SK-N-SH (cell line): Measurements from ENCODE around the gene GRK3. TPM values are rescaled to one million over a fixed set of nuclear protein-coding genes. Genes with fewer than 3 reads are reported as not detected.

Experiments used
- CTCF ChIA-PET: fragments of 300-600, 350-600 bp; formaldehyde crosslinking; extraction: SDS; loops from one replicate; lab custom pipeline; 2021; lab: Yijun Ruan, JAX
- POLR2A ChIA-PET: fragments of 350-600 bp; sonication (Branson Sonifier 250); formaldehyde crosslinking; extraction: SDS; loops from one replicate; lab custom pipeline; 2020; ENCODE audit warnings: antibody characterized with exemption, inconsistent platforms; lab: Yijun Ruan, JAX
- DNase-seq: peaks from one replicate; pipeline ENCODE4 v3.0.0; 2012
- H2AFZ ChIP-seq: fragments of 200-600 bp; sonication (generic); 2 replicates; pipeline ENCODE4 v1.8.1; 2016; ENCODE audit warnings: antibody characterized with exemption, mild to moderate bottlenecking, low read depth
- H3F3A ChIP-seq: fragments of 200-600 bp; sonication (generic); replicated peaks from 2 replicates; pipeline ENCODE3; 2016; ENCODE audit warnings: antibody characterized with exemption, mild to moderate bottlenecking; ENCODE audit not compliant: insufficient read depth
- H3K27ac ChIP-seq, 2 experiments: fragments of 200-500 bp in 1 of 2; fragments of 200-600 bp in 1 of 2; sonication (Bioruptor generic) in 1 of 2; sonication (generic), shearing (Covaris generic) in 1 of 2; 2 replicates each; pipeline versions ENCODE4 v1.5.1 to v1.6.1; 2014 to 2016; ENCODE audit warnings: low read depth in 2 of 2, inconsistent platforms in 1 of 2, low read length in 1 of 2, mild to moderate bottlenecking in 1 of 2, mixed read lengths in 1 of 2
- H3K27me3 ChIP-seq: fragments of 200-600 bp; sonication (generic), shearing (Covaris generic); 2 replicates; pipeline ENCODE4 v1.6.1; 2016; ENCODE audit warnings: mixed run types; ENCODE audit not compliant: insufficient read depth
- H3K36me3 ChIP-seq, 2 experiments: fragments of 200-500 bp in 1 of 2; fragments of 200-600 bp in 1 of 2; sonication (Bioruptor generic) in 1 of 2; sonication (generic) in 1 of 2; replicated peaks in 1 of 2; 2 replicates each; pipeline versions ENCODE3 to v1.5.1; 2014 to 2016; ENCODE audit warnings: low read length in 1 of 2, mild to moderate bottlenecking in 1 of 2; ENCODE audit not compliant: insufficient read depth in 2 of 2, control insufficient read depth in 1 of 2
- H3K4me1 ChIP-seq, 2 experiments: fragments of 200-500 bp in 1 of 2; fragments of 200-600 bp in 1 of 2; sonication (Bioruptor generic) in 1 of 2; sonication (generic), shearing (Covaris generic) in 1 of 2; 2 replicates each; pipeline versions ENCODE4 v1.5.1 to v1.6.1; 2014 to 2016; ENCODE audit warnings: low read depth in 1 of 2, low read length in 1 of 2, mixed run types in 1 of 2; ENCODE audit not compliant: insufficient read depth in 2 of 2, control insufficient read depth in 1 of 2
- H3K4me2 ChIP-seq: fragments of 200-600 bp; sonication (generic), shearing (Covaris generic); 2 replicates; pipeline ENCODE4 v1.6.1; 2017; ENCODE audit warnings: mixed run types
- H3K4me3 ChIP-seq, 2 experiments: fragments of 200-500 bp in 1 of 2; fragments of 200-600 bp in 1 of 2; sonication (Bioruptor generic) in 1 of 2; sonication (generic), shearing (Covaris generic) in 1 of 2; 2 replicates each; pipeline versions ENCODE4 v1.5.1 to v1.8.1; 2014 to 2016; ENCODE audit warnings: low read depth in 2 of 2, inconsistent platforms in 1 of 2, low read length in 1 of 2, mild to moderate bottlenecking in 1 of 2, mixed read lengths in 1 of 2, moderate library complexity in 1 of 2
- H3K79me2 ChIP-seq: fragments of 200-600 bp; sonication (generic); 2 replicates; pipeline ENCODE4 v1.8.1; 2017; ENCODE audit warnings: mild to moderate bottlenecking; ENCODE audit not compliant: insufficient read depth
- H3K9ac ChIP-seq: fragments of 200-600 bp; sonication (generic); 2 replicates; pipeline ENCODE4 v1.6.1; 2017; ENCODE audit warnings: mixed run types
- H3K9me2 ChIP-seq: fragments of 200-600 bp; sonication (generic); 2 replicates; pipeline ENCODE4 v1.6.1; 2017; ENCODE audit warnings: mixed run types
- H3K9me3 ChIP-seq: fragments of 200-600 bp; sonication (generic); 2 replicates; pipeline ENCODE4 v1.6.1; 2017; ENCODE audit warnings: mixed run types, mild to moderate bottlenecking, moderate library complexity
- H4K20me1 ChIP-seq: fragments of 200-600 bp; sonication (generic); 2 replicates; pipeline ENCODE4 v1.6.1; 2017; ENCODE audit warnings: mild to moderate bottlenecking, mixed run types; ENCODE audit not compliant: insufficient read depth
- CHD2 ChIP-seq: fragments of 150-350 bp; IDR thresholded peaks from 2 replicates; pipeline ENCODE4 v1.6.1; 2018; ENCODE audit warnings: low read length; ENCODE audit not compliant: partially characterized antibody
- ELF1 ChIP-seq: IDR thresholded peaks from 2 replicates; pipeline ENCODE4 v1.4.0; 2012
- FOXJ3 ChIP-seq: sonication (generic); formaldehyde crosslinking; IDR thresholded peaks from 2 replicates; pipeline ENCODE4 v1.5.1; 2020; ENCODE audit warnings: mild to moderate bottlenecking, missing genetic modification reagents
- JUND ChIP-seq: IDR thresholded peaks from 2 replicates; pipeline ENCODE4 v1.4.0; 2012
- MEF2A ChIP-seq: IDR thresholded peaks from 2 replicates; pipeline ENCODE4 v1.4.0; 2012; ENCODE audit warnings: low read depth, borderline replicate concordance
- RAD21 ChIP-seq: IDR thresholded peaks from 2 replicates; pipeline ENCODE4 v1.6.1; 2012; ENCODE audit warnings: mild to moderate bottlenecking, low read length
- RCOR1 ChIP-seq: fragments of 150-350 bp; IDR thresholded peaks from 2 replicates; pipeline ENCODE4 v1.6.1; 2017; ENCODE audit warnings: antibody characterized with exemption, low read length
- SMC3 ChIP-seq: IDR thresholded peaks from 2 replicates; pipeline ENCODE4 v1.6.1; 2012; ENCODE audit warnings: low read depth, low read length, improper control_type of control experiment
- TEAD4 ChIP-seq: IDR thresholded peaks from 2 replicates; pipeline ENCODE4 v1.4.0; 2012; ENCODE audit warnings: mild to moderate bottlenecking, borderline replicate concordance; ENCODE audit not compliant: insufficient read depth
- YY1 ChIP-seq: IDR thresholded peaks from 2 replicates; pipeline ENCODE4 v1.4.0; 2012; ENCODE audit warnings: low read depth, mild to moderate bottlenecking
- WGBS: methylation state at CpG from one replicate; pipeline ENCODE4 v1.1.6; 2017; ENCODE audit warnings: low lambda C conversion rate; 5-methylcytosine and 5-hydroxymethylcytosine counted together
- polyA plus RNA-seq, 3 experiments: library from polyadenylated mRNA; depleted of rRNA; stranded (reverse); fragments of >200 nt; gene quantifications; 2 replicates each; pipeline ENCODE4 v1.2.3, GENCODE V29; 2012
- small RNA-seq, 7 experiments: library from RNA; depleted of rRNA; stranded (forward); fragments of <200 nt; gene quantifications; one replicate each; pipeline ENCODE3, GENCODE V24; 2012
- TF ChIP-seq, protein P1 (sequence below): fragments of 200-600 bp; sonication (generic); IDR thresholded peaks from 2 replicates; pipeline ENCODE4 v1.6.1; 2017; ENCODE audit warnings: antibody characterized with exemption, mild to moderate bottlenecking, moderate library complexity

GRK3 gene
- polyA plus RNA-seq, 1 of the 3 experiments (the other 2 are of a cell fraction) = 1.3 TPM

DNA sequence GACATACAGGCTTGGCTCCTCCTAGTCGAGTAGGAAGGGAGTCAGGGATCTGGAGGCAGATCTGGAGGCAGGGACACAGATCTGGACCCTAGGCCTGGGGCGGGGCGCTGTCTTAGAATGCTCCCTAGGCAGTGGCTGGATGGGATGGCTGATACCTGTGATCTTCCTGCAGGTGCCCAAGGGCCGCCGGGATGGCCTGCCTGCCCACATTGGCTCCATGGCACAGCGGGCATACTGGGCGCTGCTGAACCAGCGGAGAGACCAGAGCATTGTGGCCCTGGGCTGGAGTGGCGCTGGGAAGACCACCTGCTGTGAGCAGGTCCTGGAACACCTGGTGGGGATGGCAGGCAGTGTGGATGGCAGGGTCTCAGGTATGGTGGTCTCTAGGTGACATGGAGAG, 212.9 kb downstream of the GRK3 start:
- no peak for DNase-seq
- Histone ChIP-seq H3K4me2 (no peak overlapping the region), H3K4me1 (peaks cover 0 to 45% of the 10 kb centered on the region in 2 experiments; a peak in 2 of 4 replicates), H3K9me3 (no peaks in the 10 kb centered on the region), H2AFZ (no peak overlapping the region), H3F3A (no peaks in the 10 kb centered on the region), H3K27me3 (no peaks in the 10 kb centered on the region), H4K20me1 (no peaks in the 10 kb centered on the region), H3K36me3 (no peaks in the 10 kb centered on the region), H3K9ac (no peak overlapping the region), H3K27ac (peak overlapping the region in 1 of 2 experiments; percentile 28; a peak in 1 of 4 replicates), H3K4me3 (no peak overlapping the region), H3K9me2 (no peaks in the 10 kb centered on the region), H3K79me2 (no peaks in the 10 kb centered on the region)
- ChIA-PET POLR2A (no interaction called here), CTCF (interaction anchor here (0.8 to 6.7 kb wide), 10 partner anchors 9 to 683 kb away, joined by 3 to 45 read pairs (median 4); no protein-coding TSS in a partner anchor)
- TF ChIP-seq JUND = no peak
- TF ChIP-seq CHD2 = no peak
- TF ChIP-seq TEAD4 = no peak
- no peak for TF ChIP-seq MEF2A
- TF ChIP-seq FOXJ3 (CRISPR knock-in tag) = no peak
- WGBS = 61% methylated on average over 2 of the region's 9 CpGs

DNA sequence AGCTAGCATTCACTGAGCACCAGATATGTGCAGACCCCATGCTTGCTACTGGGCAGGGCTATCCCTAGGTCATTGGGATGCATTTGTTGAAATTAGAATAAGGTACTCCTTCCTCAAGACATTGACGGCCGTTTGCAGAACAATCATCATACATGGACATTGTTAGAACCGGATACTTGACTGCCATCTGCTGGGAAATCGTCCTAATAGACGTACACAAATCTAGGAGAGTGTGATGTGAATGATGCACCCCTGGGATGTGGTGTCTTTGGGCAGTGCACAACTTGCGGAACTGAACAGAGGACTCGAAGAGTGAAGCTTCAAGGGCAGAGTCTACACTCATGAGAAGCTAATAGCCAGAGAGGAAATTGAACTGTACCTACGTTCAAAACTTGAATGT, 213.4 kb downstream of the GRK3 start:
- H2AFZ ChIP-seq = no peak overlapping the region
- no peaks in the 10 kb centered on the region for H3K9me2 ChIP-seq
- H3K27me3 ChIP-seq = no peaks in the 10 kb centered on the region
- TF ChIP-seq, protein P1, sequence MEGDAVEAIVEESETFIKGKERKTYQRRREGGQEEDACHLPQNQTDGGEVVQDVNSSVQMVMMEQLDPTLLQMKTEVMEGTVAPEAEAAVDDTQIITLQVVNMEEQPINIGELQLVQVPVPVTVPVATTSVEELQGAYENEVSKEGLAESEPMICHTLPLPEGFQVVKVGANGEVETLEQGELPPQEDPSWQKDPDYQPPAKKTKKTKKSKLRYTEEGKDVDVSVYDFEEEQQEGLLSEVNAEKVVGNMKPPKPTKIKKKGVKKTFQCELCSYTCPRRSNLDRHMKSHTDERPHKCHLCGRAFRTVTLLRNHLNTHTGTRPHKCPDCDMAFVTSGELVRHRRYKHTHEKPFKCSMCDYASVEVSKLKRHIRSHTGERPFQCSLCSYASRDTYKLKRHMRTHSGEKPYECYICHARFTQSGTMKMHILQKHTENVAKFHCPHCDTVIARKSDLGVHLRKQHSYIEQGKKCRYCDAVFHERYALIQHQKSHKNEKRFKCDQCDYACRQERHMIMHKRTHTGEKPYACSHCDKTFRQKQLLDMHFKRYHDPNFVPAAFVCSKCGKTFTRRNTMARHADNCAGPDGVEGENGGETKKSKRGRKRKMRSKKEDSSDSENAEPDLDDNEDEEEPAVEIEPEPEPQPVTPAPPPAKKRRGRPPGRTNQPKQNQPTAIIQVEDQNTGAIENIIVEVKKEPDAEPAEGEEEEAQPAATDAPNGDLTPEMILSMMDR = peak; percentile 50
- TF ChIP-seq YY1 (no peak), SMC3 (peak; percentile 48), RAD21 (peak; percentile 65), ELF1 (no peak), RCOR1 (0 out of 2 replicates have a peak, but pooled peaks have one; percentile 31)
- H3K36me3 ChIP-seq = no peaks in the 10 kb centered on the region
- no peaks in the 10 kb centered on the region for H3K9me3 ChIP-seq
- DNase-seq = peak; percentile 74
- no peak overlapping the region for H3K4me2 ChIP-seq
- no peaks in the 10 kb centered on the region for H3F3A ChIP-seq
- CTCF ChIA-PET = interaction anchor here (0.8 to 6.7 kb wide), 14 partner anchors 9 to 683 kb away, joined by 3 to 45 read pairs (median 4); no protein-coding TSS in a partner anchor
- H3K4me3 ChIP-seq = no peak overlapping the region
- POLR2A ChIA-PET = no interaction called here
- H3K79me2 ChIP-seq = no peaks in the 10 kb centered on the region
- H3K27ac ChIP-seq = no peak overlapping the region
- 39% methylated on average over 8 of the region's 8 CpGs for WGBS
- H4K20me1 ChIP-seq = no peaks in the 10 kb centered on the region
- H3K9ac ChIP-seq = no peak overlapping the region
- peaks cover 0 to 45% of the 10 kb centered on the region in 2 experiments; a peak in 2 of 4 replicates for H3K4me1 ChIP-seq

Small RNA genes within 50 kb of the gene (small RNA-seq; reads per million reads assigned to genes)
- 0 reads per million in 7 experiments for gene RNA5SP494

Other genes starting within 250 kb of the GRK3 start
- gene MYO18B, start 177.5 kb downstream of the GRK3 start, polyA plus RNA-seq (2012; rRNA removed) = 0.05 and 0.10 TPM in 2 replicates